ENCODE data around the gene MATR3. TPM values are rescaled to one million over a fixed set of nuclear protein-coding genes. Genes with fewer than 3 reads are reported as not detected.

The MATR3 gene
- total and polyA plus RNA-seq, 2 of the 4 experiments (the other 2 are of a cell fraction): 81.4 to 367 TPM

DNA sequence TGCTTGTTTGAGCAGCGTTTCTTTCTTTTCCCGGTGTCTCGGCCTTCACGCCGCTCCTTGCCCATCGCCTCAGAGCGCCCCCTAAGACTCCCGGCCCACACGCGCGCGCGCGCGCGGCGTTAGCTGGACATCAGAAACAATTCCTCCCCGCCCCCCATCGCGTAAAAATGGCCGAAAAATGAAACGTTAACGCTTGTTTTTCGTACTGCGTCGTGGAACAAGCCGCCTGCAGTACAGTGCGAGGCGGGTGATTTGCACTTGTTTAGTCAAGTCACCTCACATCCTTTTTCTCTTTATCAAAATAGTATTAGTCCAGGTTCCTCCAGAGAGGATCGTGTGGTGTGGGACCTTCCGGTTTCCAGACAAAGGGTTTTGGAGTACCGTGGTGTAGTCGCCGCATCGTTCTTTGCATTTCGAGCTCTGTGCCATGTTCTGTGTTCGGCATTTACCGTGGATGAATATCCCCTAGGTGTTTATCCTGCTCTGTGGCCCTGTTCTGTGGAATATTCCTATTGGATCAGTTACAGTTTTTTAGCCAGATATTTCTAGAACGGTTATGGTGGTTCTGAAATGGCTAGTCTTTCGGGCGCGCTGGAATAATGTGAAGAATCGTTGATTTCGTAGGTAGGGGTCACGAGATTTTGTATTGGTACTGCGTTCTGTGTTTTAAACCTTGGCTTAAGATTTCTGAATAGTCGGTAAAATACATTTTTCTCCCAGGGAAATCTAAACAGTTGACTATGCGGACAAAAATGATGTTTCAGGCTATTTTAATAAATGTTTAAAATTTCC lies 1.0 kb downstream of the MATR3 start:
- H2AFZ ChIP-seq (replicated peaks; ENCODE audit: low read length, poor library complexity): peak overlapping the region; percentile 94
- no peaks in the 10 kb centered on the region for H3K36me3 ChIP-seq (ENCODE audit: control insufficient read depth, insufficient read depth, low read length)
- H3K9me1 ChIP-seq (ENCODE audit: insufficient read depth, low read length): peaks cover 11% of the 10 kb centered on the region
- peak overlapping the region; percentile 88 for H3K4ac ChIP-seq (ENCODE audit: low read depth, low read length)
- peak overlapping the region; percentile 93 for H2BK5ac ChIP-seq (ENCODE audit: low read depth, low read length, poor library complexity, severe bottlenecking)
- peak overlapping the region; percentile 97 for H2AK9ac ChIP-seq (replicated peaks; ENCODE audit: low read depth, low read length, poor library complexity)
- H4K91ac ChIP-seq (ENCODE audit: insufficient read depth, low read depth, low read length): peak overlapping the region; percentile 87
- peak; percentile 66 for ATAC-seq (ENCODE audit: low read depth)
- peak overlapping the region; percentile 80 for H3K4me3 ChIP-seq (ENCODE audit: insufficient read depth, low read depth, low read length)
- H2BK120ac ChIP-seq (ENCODE audit: low read depth, low read length): peak overlapping the region; percentile 69; the same call in 1 of the 2 replicates
- H3K14ac ChIP-seq (replicated peaks; ENCODE audit: low read depth, low read length): peak overlapping the region; percentile 98
- intact Hi-C loops (cut with micrococcal nuclease) (no loop called here), in situ Hi-C loops (cut with MboI; ENCODE audit: low sequenced_read_pairs) (no loop called here), dilution Hi-C loops (cut with HindIII; ENCODE audit: low sequenced_read_pairs, unreplicated experiment) (no loop called here)
- H2AK5ac ChIP-seq (ENCODE audit: low read depth, low read length): peak overlapping the region; percentile 88
- ChIA-PET CTCF (no interaction called here), POLR2A (ENCODE audit: unreplicated experiment) (interaction anchor here (0.6 kb wide), 4 partner anchors 21 to 419 kb away, joined by 3 to 4 read pairs (median 3); partner anchors contain the start of gene LRRTM2)
- DNase-seq: peak; percentile 82
- peak overlapping the region; percentile 95 for H3K27ac ChIP-seq (ENCODE audit: insufficient read depth, low read length)
- peak overlapping the region; percentile 99 for H3K56ac ChIP-seq (ENCODE audit: extremely low read depth, insufficient read depth, low read length)
- peaks cover 60% of the 10 kb centered on the region for H4K20me1 ChIP-seq (ENCODE audit: insufficient read depth, low read length)
- H3K27me3 ChIP-seq (ENCODE audit: control insufficient read depth, insufficient read depth, low read length): no peaks in the 10 kb centered on the region
- peaks cover 0 to 23% of the 10 kb centered on the region in 2 experiments; a peak in 2 of 4 replicates for H3K79me1 ChIP-seq (ENCODE audit: low read depth in 1 of 2, low read length in 2 of 2)
- H4K5ac ChIP-seq (ENCODE audit: low read depth, low read length): peak overlapping the region; percentile 71
- H2BK15ac ChIP-seq (ENCODE audit: low read depth, low read length): no peak overlapping the region
- peak overlapping the region; percentile 97 for H3K9ac ChIP-seq (ENCODE audit: low read depth, low read length)
- H3K9me3 ChIP-seq (ENCODE audit: control insufficient read depth, insufficient read depth, low read length): no peaks in the 10 kb centered on the region
- H4K8ac ChIP-seq (ENCODE audit: low read depth in 2 of 2, low read length in 2 of 2): peak overlapping the region; percentile 77 to 92
- WGBS, 2 experiments (ENCODE audit: extremely low coverage in 2 of 2, insufficient read length in 1 of 2): 0% methylated on average over 14 of the region's 48 CpGs; no CpG with 5 or more reads in 1 of the 2 experiments
- no TSS peak for BruUV-seq (replicated peaks)
- H3K23ac ChIP-seq (ENCODE audit: low read depth, low read length): peak overlapping the region; percentile 98
- H3K4me1 ChIP-seq (ENCODE audit: control insufficient read depth, insufficient read depth, low read length): peaks cover 5% of the 10 kb centered on the region
- H3K4me2 ChIP-seq (ENCODE audit: low read depth, low read length): peak overlapping the region; percentile 82
- H3K18ac ChIP-seq (ENCODE audit: low read depth, low read length): peak overlapping the region; percentile 73
- H2BK20ac ChIP-seq (ENCODE audit: low read depth, low read length): no peak overlapping the region
- TF ChIP-seq RFX5 (IDR thresholded peaks at IDR 0.05; ENCODE audit: low read depth, low read length) (no peak), MAFK (IDR thresholded peaks at IDR 0.05; ENCODE audit: low read depth, low read length) (no peak), CEBPB (IDR thresholded peaks at IDR 0.05; ENCODE audit: low read depth, low read length) (no peak), FOS (IDR thresholded peaks at IDR 0.05; ENCODE audit: low read depth, low read length) (no peak), SMC3 (IDR thresholded peaks at IDR 0.05; ENCODE audit: low read depth, low read length) (0 out of 2 replicates have a peak, but pooled peaks have one; percentile 7), CHD1 (IDR thresholded peaks at IDR 0.05; ENCODE audit: low read depth, low read length) (no peak), MAZ (IDR thresholded peaks at IDR 0.05; ENCODE audit: borderline replicate concordance, low read depth, low read length) (peak; percentile 63; the same call in 1 of the 2 replicates), BHLHE40 (IDR thresholded peaks at IDR 0.05; ENCODE audit: low read depth, low read length) (no peak; the same call in 1 of the 2 replicates), NFE2L2 (IDR thresholded peaks at IDR 0.05; ENCODE audit: low read depth, low read length) (no peak), RAD21 (IDR thresholded peaks at IDR 0.05; ENCODE audit: low read length) (no peak; the same call in 1 of the 2 replicates), MXI1 (IDR thresholded peaks at IDR 0.05; ENCODE audit: borderline replicate concordance, low read depth, low read length) (no peak)
- TF ChIP-seq, protein P1, sequence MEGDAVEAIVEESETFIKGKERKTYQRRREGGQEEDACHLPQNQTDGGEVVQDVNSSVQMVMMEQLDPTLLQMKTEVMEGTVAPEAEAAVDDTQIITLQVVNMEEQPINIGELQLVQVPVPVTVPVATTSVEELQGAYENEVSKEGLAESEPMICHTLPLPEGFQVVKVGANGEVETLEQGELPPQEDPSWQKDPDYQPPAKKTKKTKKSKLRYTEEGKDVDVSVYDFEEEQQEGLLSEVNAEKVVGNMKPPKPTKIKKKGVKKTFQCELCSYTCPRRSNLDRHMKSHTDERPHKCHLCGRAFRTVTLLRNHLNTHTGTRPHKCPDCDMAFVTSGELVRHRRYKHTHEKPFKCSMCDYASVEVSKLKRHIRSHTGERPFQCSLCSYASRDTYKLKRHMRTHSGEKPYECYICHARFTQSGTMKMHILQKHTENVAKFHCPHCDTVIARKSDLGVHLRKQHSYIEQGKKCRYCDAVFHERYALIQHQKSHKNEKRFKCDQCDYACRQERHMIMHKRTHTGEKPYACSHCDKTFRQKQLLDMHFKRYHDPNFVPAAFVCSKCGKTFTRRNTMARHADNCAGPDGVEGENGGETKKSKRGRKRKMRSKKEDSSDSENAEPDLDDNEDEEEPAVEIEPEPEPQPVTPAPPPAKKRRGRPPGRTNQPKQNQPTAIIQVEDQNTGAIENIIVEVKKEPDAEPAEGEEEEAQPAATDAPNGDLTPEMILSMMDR (conservative IDR thresholded peaks at IDR 0.05; ENCODE audit: low read depth, low read length): peak; percentile 43
- TF ChIP-seq, protein P2, sequence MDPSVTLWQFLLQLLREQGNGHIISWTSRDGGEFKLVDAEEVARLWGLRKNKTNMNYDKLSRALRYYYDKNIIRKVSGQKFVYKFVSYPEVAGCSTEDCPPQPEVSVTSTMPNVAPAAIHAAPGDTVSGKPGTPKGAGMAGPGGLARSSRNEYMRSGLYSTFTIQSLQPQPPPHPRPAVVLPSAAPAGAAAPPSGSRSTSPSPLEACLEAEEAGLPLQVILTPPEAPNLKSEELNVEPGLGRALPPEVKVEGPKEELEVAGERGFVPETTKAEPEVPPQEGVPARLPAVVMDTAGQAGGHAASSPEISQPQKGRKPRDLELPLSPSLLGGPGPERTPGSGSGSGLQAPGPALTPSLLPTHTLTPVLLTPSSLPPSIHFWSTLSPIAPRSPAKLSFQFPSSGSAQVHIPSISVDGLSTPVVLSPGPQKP (IDR thresholded peaks at IDR 0.05; ENCODE audit: borderline replicate concordance, low read depth, low read length): no peak

All from IMR-90 (cell line).